GM12878 (cell line): ENCODE measurements around the gene GSK3A. TPM values are rescaled to one million over a fixed set of nuclear protein-coding genes. Genes with fewer than 3 reads are reported as not detected.

Experiments
- CEBPB ChIP-seq, 2 experiments: fragments of 150-350 bp in 1 of 2; IDR thresholded peaks; 2 replicates each; pipeline ENCODE4 v1.6.1; 2012 to 2014; ENCODE audit warnings: low read depth in 2 of 2, low read length in 2 of 2, borderline replicate concordance in 1 of 2, inconsistent platforms in 1 of 2
- EP300 ChIP-seq, 2 experiments: fragments of 150-350 bp in 1 of 2; IDR thresholded peaks; 2 replicates each; pipeline ENCODE4 v1.6.1; 2011 to 2012; ENCODE audit warnings: low read depth in 2 of 2, low read length in 2 of 2, borderline replicate concordance in 1 of 2, improper control_type of control experiment in 1 of 2, inconsistent platforms in 1 of 2; ENCODE audit not compliant: control insufficient read depth in 1 of 2
- IKZF1 ChIP-seq: fragments of 450-650 bp; conservative IDR thresholded peaks from 2 replicates; pipeline ENCODE4 v1.6.1; 2017; ENCODE audit warnings: antibody characterized with exemption, mild to moderate bottlenecking
- IRF4 ChIP-seq: IDR thresholded peaks from 2 replicates; pipeline ENCODE4 v1.6.1; 2011; ENCODE audit warnings: low read depth, low read length
- MXI1 ChIP-seq: fragments of 150-350 bp; IDR thresholded peaks from 2 replicates; pipeline ENCODE4 v1.6.1; 2011; ENCODE audit warnings: low read depth, mild to moderate bottlenecking, inconsistent platforms, low read length, improper control_type of control experiment
- POLR2AphosphoS5 ChIP-seq: IDR thresholded peaks from 2 replicates; pipeline ENCODE4 v1.6.1; 2011; ENCODE audit warnings: mild to moderate bottlenecking, low read length, inconsistent platforms
- SIN3A ChIP-seq: IDR thresholded peaks from 2 replicates; pipeline ENCODE4 v1.6.1; 2012; ENCODE audit warnings: low read depth, low read length, improper control_type of control experiment
- SMAD1 ChIP-seq: fragments of 450-650 bp; IDR thresholded peaks from 2 replicates; pipeline ENCODE4 v1.6.1; 2018; ENCODE audit warnings: mild to moderate bottlenecking, low read depth; ENCODE audit not compliant: partially characterized antibody
- TCF7 ChIP-seq: IDR thresholded peaks from 2 replicates; pipeline ENCODE4 v1.6.1; 2014; ENCODE audit warnings: antibody characterized with exemption, borderline replicate concordance
- polyA plus RNA-seq, 11 experiments: library from polyadenylated mRNA; depleted of rRNA in 4 of 11; unstranded in 6 of 11; stranded (reverse) in 5 of 11; fragments of >200 nt; fragmentation: Nextera tagmentation in 4 of 11; fragmentation: Illumina TruSeq in 1 of 11; extraction: Ambion mirVana in 4 of 11; extraction: Trizol in 1 of 11; gene quantifications; 1 replicate in 1 of 11; 2 replicates in 10 of 11; pipeline versions ENCODE4 v1.2.1 to v1.2.3, GENCODE V29; 2011 to 2016; ENCODE audit warnings: inconsistent platforms in 2 of 11, missing spikeins in 2 of 11, low read depth in 1 of 11
- total RNA-seq, 4 experiments: library from RNA; depleted of rRNA in 3 of 4; stranded (reverse); fragments of >200 nt in 3 of 4; fragmentation: Illumina TruSeq in 1 of 4; extraction: Trizol in 1 of 4; gene quantifications; 2 replicates each; pipeline versions ENCODE4 v1.2.1 to v1.2.3, GENCODE V29; 2013 to 2021
- TF ChIP-seq, protein P1 (sequence below): fragments of 450-650 bp; formaldehyde crosslinking; IDR thresholded peaks from 2 replicates; pipeline ENCODE4 v1.5.0; 2022; ENCODE audit warnings: mild to moderate bottlenecking, missing genetic modification characterization
- TF ChIP-seq, protein P2 (sequence below): IDR thresholded peaks from 2 replicates; pipeline ENCODE4 v1.6.1; 2011; ENCODE audit warnings: low read depth, low read length, improper control_type of control experiment, borderline replicate concordance
- TF ChIP-seq, protein P3 (sequence below): IDR thresholded peaks from 2 replicates; pipeline ENCODE4 v1.6.1; 2011; ENCODE audit warnings: mild to moderate bottlenecking, low read depth, low read length, moderate library complexity; ENCODE audit not compliant: insufficient replicate concordance

The GSK3A gene
- total and polyA plus RNA-seq, 10 of the 15 experiments (the other 5 are each of a cell fraction or from before 2014, with no cell fraction given), result 1.00 to 47.9 (median 15.2) TPM

DNA sequence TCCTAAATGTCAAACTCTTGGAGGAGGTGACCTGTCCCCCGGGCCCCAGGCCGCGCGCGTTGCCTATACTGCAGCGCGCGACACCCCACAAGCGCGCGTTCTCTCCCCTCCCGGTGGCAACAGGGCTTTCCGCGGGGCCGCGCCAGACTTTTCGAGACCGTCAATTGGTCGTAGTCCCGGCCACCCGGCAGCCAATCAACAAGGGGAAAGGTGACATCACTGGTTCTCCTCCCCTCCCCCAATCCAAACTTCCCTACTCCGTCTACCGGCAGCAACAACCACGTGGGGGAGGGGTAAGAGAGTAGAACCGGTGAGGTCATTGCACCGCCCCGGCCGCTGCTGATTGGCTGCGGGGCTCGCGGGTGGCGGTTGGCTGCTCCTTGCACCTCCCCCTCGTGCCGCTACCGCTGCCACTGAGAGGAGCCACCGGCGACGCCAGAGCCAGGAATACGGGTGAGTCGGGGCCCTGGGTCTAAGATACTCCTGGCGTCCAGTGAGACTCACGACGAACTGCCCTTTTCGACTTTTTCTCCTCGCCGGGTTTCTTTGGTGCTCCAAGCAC lies 25.8 kb upstream of the GSK3A start (continued):
- peak; percentile 79 for TF ChIP-seq MXI1
- TF ChIP-seq SIN3A, result no peak
- TF ChIP-seq EP300 (IDR thresholded peaks at IDR 0.05; ENCODE audit: borderline replicate concordance in 1 of 2, control insufficient read depth in 1 of 2, low read depth in 2 of 2, low read length in 2 of 2), result peak; percentile 18 to 57; a peak in 2 of 4 replicates
- TF ChIP-seq CEBPB (IDR thresholded peaks at IDR 0.05; ENCODE audit: borderline replicate concordance in 1 of 2, low read depth in 2 of 2, low read length in 2 of 2), result no peak
- TF ChIP-seq, protein P1, sequence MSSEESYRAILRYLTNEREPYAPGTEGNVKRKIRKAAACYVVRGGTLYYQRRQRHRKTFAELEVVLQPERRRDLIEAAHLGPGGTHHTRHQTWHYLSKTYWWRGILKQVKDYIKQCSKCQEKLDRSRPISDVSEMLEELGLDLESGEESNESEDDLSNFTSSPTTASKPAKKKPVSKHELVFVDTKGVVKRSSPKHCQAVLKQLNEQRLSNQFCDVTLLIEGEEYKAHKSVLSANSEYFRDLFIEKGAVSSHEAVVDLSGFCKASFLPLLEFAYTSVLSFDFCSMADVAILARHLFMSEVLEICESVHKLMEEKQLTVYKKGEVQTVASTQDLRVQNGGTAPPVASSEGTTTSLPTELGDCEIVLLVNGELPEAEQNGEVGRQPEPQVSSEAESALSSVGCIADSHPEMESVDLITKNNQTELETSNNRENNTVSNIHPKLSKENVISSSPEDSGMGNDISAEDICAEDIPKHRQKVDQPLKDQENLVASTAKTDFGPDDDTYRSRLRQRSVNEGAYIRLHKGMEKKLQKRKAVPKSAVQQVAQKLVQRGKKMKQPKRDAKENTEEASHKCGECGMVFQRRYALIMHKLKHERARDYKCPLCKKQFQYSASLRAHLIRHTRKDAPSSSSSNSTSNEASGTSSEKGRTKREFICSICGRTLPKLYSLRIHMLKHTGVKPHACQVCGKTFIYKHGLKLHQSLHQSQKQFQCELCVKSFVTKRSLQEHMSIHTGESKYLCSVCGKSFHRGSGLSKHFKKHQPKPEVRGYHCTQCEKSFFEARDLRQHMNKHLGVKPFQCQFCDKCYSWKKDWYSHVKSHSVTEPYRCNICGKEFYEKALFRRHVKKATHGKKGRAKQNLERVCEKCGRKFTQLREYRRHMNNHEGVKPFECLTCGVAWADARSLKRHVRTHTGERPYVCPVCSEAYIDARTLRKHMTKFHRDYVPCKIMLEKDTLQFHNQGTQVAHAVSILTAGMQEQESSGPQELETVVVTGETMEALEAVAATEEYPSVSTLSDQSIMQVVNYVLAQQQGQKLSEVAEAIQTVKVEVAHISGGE (CRISPR knock-in tag), result no peak
- TF ChIP-seq IRF4, result no peak
- TF ChIP-seq POLR2AphosphoS5, result peak; percentile 49; the same call in 1 of the 2 replicates
- TF ChIP-seq, protein P2, sequence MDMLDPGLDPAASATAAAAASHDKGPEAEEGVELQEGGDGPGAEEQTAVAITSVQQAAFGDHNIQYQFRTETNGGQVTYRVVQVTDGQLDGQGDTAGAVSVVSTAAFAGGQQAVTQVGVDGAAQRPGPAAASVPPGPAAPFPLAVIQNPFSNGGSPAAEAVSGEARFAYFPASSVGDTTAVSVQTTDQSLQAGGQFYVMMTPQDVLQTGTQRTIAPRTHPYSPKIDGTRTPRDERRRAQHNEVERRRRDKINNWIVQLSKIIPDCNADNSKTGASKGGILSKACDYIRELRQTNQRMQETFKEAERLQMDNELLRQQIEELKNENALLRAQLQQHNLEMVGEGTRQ, result peak; percentile 4; the same call in 1 of the 2 replicates
- TF ChIP-seq TCF7, result no peak
- TF ChIP-seq, protein P3, sequence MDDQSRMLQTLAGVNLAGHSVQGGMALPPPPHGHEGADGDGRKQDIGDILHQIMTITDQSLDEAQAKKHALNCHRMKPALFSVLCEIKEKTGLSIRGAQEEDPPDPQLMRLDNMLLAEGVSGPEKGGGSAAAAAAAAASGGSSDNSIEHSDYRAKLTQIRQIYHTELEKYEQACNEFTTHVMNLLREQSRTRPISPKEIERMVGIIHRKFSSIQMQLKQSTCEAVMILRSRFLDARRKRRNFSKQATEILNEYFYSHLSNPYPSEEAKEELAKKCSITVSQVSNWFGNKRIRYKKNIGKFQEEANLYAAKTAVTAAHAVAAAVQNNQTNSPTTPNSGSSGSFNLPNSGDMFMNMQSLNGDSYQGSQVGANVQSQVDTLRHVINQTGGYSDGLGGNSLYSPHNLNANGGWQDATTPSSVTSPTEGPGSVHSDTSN, result peak; percentile 38
- TF ChIP-seq IKZF1, result no peak
- no peak for TF ChIP-seq SMAD1
